M059J (cell line): ENCODE data around the gene EHD3. TPM values are rescaled to one million over a fixed set of nuclear protein-coding genes. Genes with fewer than 3 reads are reported as not detected.

Experiments
- DNase-seq: peaks from one replicate; pipeline ENCODE4 v3.0.0-alpha.2; 2012; ENCODE audit warnings: low read depth
- total RNA-seq: library from RNA; depleted of rRNA; stranded (reverse); fragments of >200 nt; shearing (Covaris generic); gene quantifications from 2 replicates; pipeline ENCODE4 v1.2.3, GENCODE V29; 2014; rRNA removed

Gene EHD3
- total RNA-seq, 1 experiment from 2014 or later, result 19.2 TPM

- no peak for DNase-seq
Measured at GRCh38 chr2:31284107-31284506, 50.2 kb downstream of the EHD3 start.

GRCh38 chr2:31286230-31286629 is 52.3 kb downstream of the EHD3 start:
- DNase-seq, result peak; percentile 43

- DNase-seq, result peak; percentile 98
Measured at GRCh38 chr2:31286961-31287550, 53.1 kb downstream of the EHD3 start.

GRCh38 chr2:31287654-31288053 is 53.7 kb downstream of the EHD3 start:
- DNase-seq, result peak; percentile 87

GRCh38 chr2:31294196-31294595 is 60.2 kb downstream of the EHD3 start:
- peak; percentile 69 for DNase-seq

GRCh38 chr2:31296641-31297287 is 62.8 kb downstream of the EHD3 start:
- DNase-seq, result peak; percentile 79

- DNase-seq, result peak; percentile 84
Measured at GRCh38 chr2:31297751-31298150, 63.8 kb downstream of the EHD3 start.

GRCh38 chr2:31299547-31299946 is 65.6 kb downstream of the EHD3 start:
- no peak for DNase-seq

GRCh38 chr2:31300309-31300708 is 66.4 kb downstream of the EHD3 start:
- no peak for DNase-seq

- no peak for DNase-seq
Measured at GRCh38 chr2:31302940-31303563, 69.1 kb downstream of the EHD3 start.

GRCh38 chr2:31304816-31305215 is 70.9 kb downstream of the EHD3 start:
- no peak for DNase-seq

GRCh38 chr2:31312898-31313297 is 78.9 kb downstream of the EHD3 start:
- DNase-seq, result peak; percentile 43

GRCh38 chr2:31314761-31315160 is 80.8 kb downstream of the EHD3 start:
- DNase-seq, result no peak

GRCh38 chr2:31317396-31317795 is 83.4 kb downstream of the EHD3 start:
- DNase-seq, result no peak

- peak; percentile 90 for DNase-seq
Measured at GRCh38 chr2:31318361-31319336, 84.7 kb downstream of the EHD3 start.

Other genes with a start within 250 kb of the EHD3 start
- 0.20 TPM in 1 of 2 replicates, not detected in the other for gene GALNT14, start 95.7 kb upstream of the EHD3 start, total RNA-seq
- gene CAPN14, start 16.6 kb upstream of the EHD3 start, total RNA-seq, result 0.30 and 1.0 TPM in 2 replicates
- gene XDH, start 180.6 kb downstream of the EHD3 start, total RNA-seq, result 0.89 TPM in 1 of 2 replicates, not detected in the other